ENCODE data around the gene TMEM229B.

DNA sequence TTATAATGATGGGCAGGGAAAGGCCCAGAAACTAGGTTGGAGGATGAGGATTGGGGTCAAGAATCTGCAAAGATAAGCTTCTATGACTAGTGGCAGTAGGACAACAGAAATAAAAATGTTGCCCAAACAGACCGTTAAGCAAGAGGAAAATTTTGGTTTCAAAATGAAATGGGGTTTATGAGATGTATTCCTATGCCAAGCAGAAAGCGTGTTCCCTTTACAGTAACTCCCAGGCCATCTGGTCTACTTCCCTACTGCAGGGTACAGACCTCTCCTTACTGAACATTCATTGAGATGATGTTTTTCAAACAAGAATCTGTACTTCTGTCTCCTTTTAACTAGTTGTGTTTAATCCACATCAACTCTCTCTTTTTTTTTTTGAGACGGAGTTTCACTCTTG, 20.4 kb upstream of the TMEM229B start:
- TF ChIP-seq, protein P1, sequence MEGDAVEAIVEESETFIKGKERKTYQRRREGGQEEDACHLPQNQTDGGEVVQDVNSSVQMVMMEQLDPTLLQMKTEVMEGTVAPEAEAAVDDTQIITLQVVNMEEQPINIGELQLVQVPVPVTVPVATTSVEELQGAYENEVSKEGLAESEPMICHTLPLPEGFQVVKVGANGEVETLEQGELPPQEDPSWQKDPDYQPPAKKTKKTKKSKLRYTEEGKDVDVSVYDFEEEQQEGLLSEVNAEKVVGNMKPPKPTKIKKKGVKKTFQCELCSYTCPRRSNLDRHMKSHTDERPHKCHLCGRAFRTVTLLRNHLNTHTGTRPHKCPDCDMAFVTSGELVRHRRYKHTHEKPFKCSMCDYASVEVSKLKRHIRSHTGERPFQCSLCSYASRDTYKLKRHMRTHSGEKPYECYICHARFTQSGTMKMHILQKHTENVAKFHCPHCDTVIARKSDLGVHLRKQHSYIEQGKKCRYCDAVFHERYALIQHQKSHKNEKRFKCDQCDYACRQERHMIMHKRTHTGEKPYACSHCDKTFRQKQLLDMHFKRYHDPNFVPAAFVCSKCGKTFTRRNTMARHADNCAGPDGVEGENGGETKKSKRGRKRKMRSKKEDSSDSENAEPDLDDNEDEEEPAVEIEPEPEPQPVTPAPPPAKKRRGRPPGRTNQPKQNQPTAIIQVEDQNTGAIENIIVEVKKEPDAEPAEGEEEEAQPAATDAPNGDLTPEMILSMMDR (IDR thresholded peaks at IDR 0.05; ENCODE audit: low read depth, low read length) = no peak
- no peak for TF ChIP-seq EZH2phosphoT487 (IDR thresholded peaks at IDR 0.05; ENCODE audit: low read depth)

All from OCI-LY3 (cell line).